GM12878 (cell line): ENCODE results near the gene LAMB4. TPM values are rescaled to one million over a fixed set of nuclear protein-coding genes. Genes with fewer than 3 reads are reported as not detected.

ENCODE experiments used
- ATAC-seq: fragments of 200-7000 bp; cut with Tn5 transposase; 3 replicates; pipeline ENCODE4 v1.9.1; 2020; ENCODE audit warnings: mild to moderate bottlenecking, moderate library complexity
- BruUV-seq: library from RNA; stranded (reverse); fragments of 400-500 nt; replicated peaks from 2 replicates; lab custom pipeline; 2021; lab: Mats Ljungman, UMichigan
- CTCF ChIA-PET: fragments of 300-600 bp; sonication (Branson Sonifier 250); formaldehyde crosslinking; extraction: SDS; loops from one replicate; lab custom pipeline; 2021; ENCODE audit warnings: inconsistent platforms; lab: Yijun Ruan, JAX
- POLR2A ChIA-PET: fragments of 350-600 bp; formaldehyde crosslinking; extraction: SDS; loops from one replicate; lab custom pipeline; 2021; ENCODE audit warnings: inconsistent platforms; lab: Charles Lee
- RAD21 ChIA-PET: fragments of 300-600 bp; sonication (Branson Sonifier 250); formaldehyde crosslinking; loops from one replicate; lab custom pipeline; 2023; ENCODE audit warnings: antibody characterized with exemption; ENCODE audit not compliant: unreplicated experiment; lab: Charles Lee
- SMC1A ChIA-PET: fragments of 300-600 bp; sonication (Branson Sonifier 250); formaldehyde crosslinking; loops from one replicate; lab custom pipeline; 2023; ENCODE audit not compliant: unreplicated experiment, uncharacterized antibody; lab: Charles Lee
- DNase-seq: peaks from one replicate; pipeline ENCODE4 v3.0.0-alpha.2; 2011; ENCODE audit warnings: low read depth, low spot score
- FAIRE-seq: peaks from 3 replicates; lab custom pipeline; 2011; peaks lifted over from hg19 to GRCh38; lab: Jason Lieb, UNC
- H2AFZ ChIP-seq: 2 replicates; pipeline ENCODE4 v1.6.0; 2011; ENCODE audit warnings: low read depth, low read length, control low read depth; ENCODE audit not compliant: control insufficient read depth
- H3K27ac ChIP-seq: 2 replicates; pipeline ENCODE4 v1.5.1; 2011; ENCODE audit warnings: control low read depth; ENCODE audit not compliant: control insufficient read depth, insufficient read depth
- H3K27me3 ChIP-seq, 2 experiments: replicated peaks in 1 of 2; 2 replicates each; pipeline versions ENCODE4 v1.6.0 to v1.6.1; 2011; ENCODE audit warnings: low read length in 1 of 2; ENCODE audit not compliant: control insufficient read depth in 2 of 2, insufficient read depth in 2 of 2
- H3K36me3 ChIP-seq, 2 experiments: 2 replicates each; pipeline ENCODE4 v1.5.1; 2011; ENCODE audit warnings: low read length in 1 of 2; ENCODE audit not compliant: control insufficient read depth in 2 of 2, insufficient read depth in 2 of 2
- H3K4me1 ChIP-seq: 2 replicates; pipeline ENCODE4 v1.6.1; 2011; ENCODE audit warnings: mild to moderate bottlenecking, low read length, moderate library complexity, mixed read lengths; ENCODE audit not compliant: control insufficient read depth, insufficient read depth
- H3K4me2 ChIP-seq: 2 replicates; pipeline ENCODE4 v1.6.0; 2011; ENCODE audit warnings: control low read depth; ENCODE audit not compliant: control insufficient read depth, insufficient read depth
- H3K4me3 ChIP-seq: fragments of 200-600 bp; sonication (generic); 2 replicates; pipeline ENCODE4 v1.5.1; 2016
- H3K79me2 ChIP-seq: 2 replicates; pipeline ENCODE4 v1.6.0; 2011; ENCODE audit warnings: low read length; ENCODE audit not compliant: control insufficient read depth, insufficient read depth
- H3K9ac ChIP-seq: 2 replicates; pipeline ENCODE4 v1.8.0; 2011; ENCODE audit warnings: low read length, control low read depth, mixed read lengths; ENCODE audit not compliant: control insufficient read depth, insufficient read depth
- H3K9me3 ChIP-seq: replicated peaks from 3 replicates; pipeline ENCODE4 v1.5.1; 2011; ENCODE audit warnings: mild to moderate bottlenecking, low read length; ENCODE audit not compliant: control insufficient read depth, insufficient read depth
- H4K20me1 ChIP-seq: 2 replicates; pipeline ENCODE4 v1.6.0; 2011; ENCODE audit not compliant: control insufficient read depth, insufficient read depth
- CBX3 ChIP-seq: fragments of 200-600 bp; sonication (generic); IDR thresholded peaks from 2 replicates; pipeline ENCODE4 v1.6.1; 2016; ENCODE audit warnings: low read depth, borderline replicate concordance
- FOXK2 ChIP-seq: fragments of 450-650 bp; IDR thresholded peaks from 2 replicates; pipeline ENCODE4 v1.6.1; 2017; ENCODE audit warnings: mild to moderate bottlenecking, moderate library complexity
- GABPA ChIP-seq: IDR thresholded peaks from 2 replicates; pipeline ENCODE4 v1.6.1; 2014; ENCODE audit warnings: antibody characterized with exemption, low read depth, mild to moderate bottlenecking, inconsistent platforms
- JUND ChIP-seq: IDR thresholded peaks from 2 replicates; pipeline ENCODE4 v1.6.1; 2012; ENCODE audit warnings: low read depth, mild to moderate bottlenecking, low read length, improper control_type of control experiment, moderate library complexity
- KDM1A ChIP-seq: fragments of 200-600 bp; sonication (generic); IDR thresholded peaks from 2 replicates; pipeline ENCODE4 v1.6.1; 2016; ENCODE audit warnings: borderline replicate concordance
- MEF2B ChIP-seq: fragments of 450-650 bp; IDR thresholded peaks from 2 replicates; pipeline ENCODE4 v1.6.1; 2018; ENCODE audit warnings: mild to moderate bottlenecking, moderate library complexity; ENCODE audit not compliant: partially characterized antibody, poor library complexity, severe bottlenecking
- WGBS: methylation state at CpG from one replicate; pipeline ENCODE4 v1.1.6; 2016; ENCODE audit warnings: low lambda C conversion rate; ENCODE audit not compliant: insufficient replicate concordance, insufficient coverage; ENCODE audit errors: missing lambda C conversion rate; 5-methylcytosine and 5-hydroxymethylcytosine counted together
- in situ Hi-C: fragments of 300-500 bp; cut with MboI; formaldehyde crosslinking; loops from 9 replicates; pipeline ENCODE4 v1.14.3; 2018; ENCODE audit warnings: mixed read lengths
- intact Hi-C: fragments of 100-400 bp; cut with micrococcal nuclease; formaldehyde crosslinking; loops from one replicate; pipeline ENCODE4 v1.14.2; 2022; ENCODE audit not compliant: unreplicated experiment
- polyA plus RNA-seq, 11 experiments: library from polyadenylated mRNA; depleted of rRNA in 4 of 11; unstranded in 6 of 11; stranded (reverse) in 5 of 11; fragments of >200 nt; fragmentation: Nextera tagmentation in 4 of 11; fragmentation: Illumina TruSeq in 1 of 11; extraction: Ambion mirVana in 4 of 11; extraction: Trizol in 1 of 11; gene quantifications; 1 replicate in 1 of 11; 2 replicates in 10 of 11; pipeline versions ENCODE4 v1.2.1 to v1.2.3, GENCODE V29; 2011 to 2016; ENCODE audit warnings: inconsistent platforms in 2 of 11, missing spikeins in 2 of 11, low read depth in 1 of 11
- total RNA-seq, 4 experiments: library from RNA; depleted of rRNA in 3 of 4; stranded (reverse); fragments of >200 nt in 3 of 4; fragmentation: Illumina TruSeq in 1 of 4; extraction: Trizol in 1 of 4; gene quantifications; 2 replicates each; pipeline versions ENCODE4 v1.2.1 to v1.2.3, GENCODE V29; 2013 to 2021
- TF ChIP-seq, protein P1 (sequence below): fragments of 450-650 bp; IDR thresholded peaks from 2 replicates; pipeline ENCODE4 v1.6.1; 2017; ENCODE audit warnings: mild to moderate bottlenecking, low read depth, inconsistent platforms; ENCODE audit not compliant: poor library complexity, severe bottlenecking
- TF ChIP-seq, protein P2 (sequence below): fragments of 150-350 bp; IDR thresholded peaks from 2 replicates; pipeline ENCODE4 v1.6.1; 2016; ENCODE audit warnings: low read depth, low read length

Gene LAMB4
- total and polyA plus RNA-seq, 10 of the 15 experiments (the other 5 are each of a cell fraction or from before 2014, with no cell fraction given), result 0.04 to 0.06 TPM; not detected in 8

DNA sequence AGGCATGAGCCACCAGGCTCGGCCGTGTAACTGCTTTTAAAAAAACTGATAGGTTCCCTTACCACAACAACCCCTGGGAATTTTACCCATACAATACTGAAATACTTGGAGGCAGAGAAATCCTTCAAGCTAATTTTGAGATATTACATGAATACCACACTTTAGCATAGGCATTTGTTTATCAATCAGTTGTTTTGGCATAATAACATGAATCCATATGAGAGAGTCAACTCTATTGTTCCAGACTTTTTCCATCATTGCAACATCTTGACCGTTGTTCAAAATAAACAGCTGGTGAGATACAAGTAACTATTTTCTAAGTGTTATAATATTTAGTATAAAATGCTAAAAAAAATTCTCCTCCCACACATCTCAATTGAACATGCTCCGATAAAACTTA lies 36.8 kb downstream of the LAMB4 start:
- no peak for TF ChIP-seq JUND
- TF ChIP-seq CBX3, result no peak
- TF ChIP-seq MEF2B, result no peak
- no peak for TF ChIP-seq KDM1A
- TF ChIP-seq, protein P1, sequence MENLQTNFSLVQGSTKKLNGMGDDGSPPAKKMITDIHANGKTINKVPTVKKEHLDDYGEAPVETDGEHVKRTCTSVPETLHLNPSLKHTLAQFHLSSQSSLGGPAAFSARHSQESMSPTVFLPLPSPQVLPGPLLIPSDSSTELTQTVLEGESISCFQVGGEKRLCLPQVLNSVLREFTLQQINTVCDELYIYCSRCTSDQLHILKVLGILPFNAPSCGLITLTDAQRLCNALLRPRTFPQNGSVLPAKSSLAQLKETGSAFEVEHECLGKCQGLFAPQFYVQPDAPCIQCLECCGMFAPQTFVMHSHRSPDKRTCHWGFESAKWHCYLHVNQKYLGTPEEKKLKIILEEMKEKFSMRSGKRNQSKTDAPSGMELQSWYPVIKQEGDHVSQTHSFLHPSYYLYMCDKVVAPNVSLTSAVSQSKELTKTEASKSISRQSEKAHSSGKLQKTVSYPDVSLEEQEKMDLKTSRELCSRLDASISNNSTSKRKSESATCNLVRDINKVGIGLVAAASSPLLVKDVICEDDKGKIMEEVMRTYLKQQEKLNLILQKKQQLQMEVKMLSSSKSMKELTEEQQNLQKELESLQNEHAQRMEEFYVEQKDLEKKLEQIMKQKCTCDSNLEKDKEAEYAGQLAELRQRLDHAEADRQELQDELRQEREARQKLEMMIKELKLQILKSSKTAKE, result no peak
- TF ChIP-seq GABPA, result no peak
- TF ChIP-seq, protein P2, sequence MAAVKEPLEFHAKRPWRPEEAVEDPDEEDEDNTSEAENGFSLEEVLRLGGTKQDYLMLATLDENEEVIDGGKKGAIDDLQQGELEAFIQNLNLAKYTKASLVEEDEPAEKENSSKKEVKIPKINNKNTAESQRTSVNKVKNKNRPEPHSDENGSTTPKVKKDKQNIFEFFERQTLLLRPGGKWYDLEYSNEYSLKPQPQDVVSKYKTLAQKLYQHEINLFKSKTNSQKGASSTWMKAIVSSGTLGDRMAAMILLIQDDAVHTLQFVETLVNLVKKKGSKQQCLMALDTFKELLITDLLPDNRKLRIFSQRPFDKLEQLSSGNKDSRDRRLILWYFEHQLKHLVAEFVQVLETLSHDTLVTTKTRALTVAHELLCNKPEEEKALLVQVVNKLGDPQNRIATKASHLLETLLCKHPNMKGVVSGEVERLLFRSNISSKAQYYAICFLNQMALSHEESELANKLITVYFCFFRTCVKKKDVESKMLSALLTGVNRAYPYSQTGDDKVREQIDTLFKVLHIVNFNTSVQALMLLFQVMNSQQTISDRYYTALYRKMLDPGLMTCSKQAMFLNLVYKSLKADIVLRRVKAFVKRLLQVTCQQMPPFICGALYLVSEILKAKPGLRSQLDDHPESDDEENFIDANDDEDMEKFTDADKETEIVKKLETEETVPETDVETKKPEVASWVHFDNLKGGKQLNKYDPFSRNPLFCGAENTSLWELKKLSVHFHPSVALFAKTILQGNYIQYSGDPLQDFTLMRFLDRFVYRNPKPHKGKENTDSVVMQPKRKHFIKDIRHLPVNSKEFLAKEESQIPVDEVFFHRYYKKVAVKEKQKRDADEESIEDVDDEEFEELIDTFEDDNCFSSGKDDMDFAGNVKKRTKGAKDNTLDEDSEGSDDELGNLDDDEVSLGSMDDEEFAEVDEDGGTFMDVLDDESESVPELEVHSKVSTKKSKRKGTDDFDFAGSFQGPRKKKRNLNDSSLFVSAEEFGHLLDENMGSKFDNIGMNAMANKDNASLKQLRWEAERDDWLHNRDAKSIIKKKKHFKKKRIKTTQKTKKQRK, result no peak
- no peak for TF ChIP-seq FOXK2
- Histone ChIP-seq H3K27ac (no peak overlapping the region), H3K9ac (no peak overlapping the region), H3K36me3 (no peaks in the 10 kb centered on the region), H2AFZ (no peak overlapping the region), H3K79me2 (no peaks in the 10 kb centered on the region), H3K27me3 (no peaks in the 10 kb centered on the region), H3K4me3 (no peak overlapping the region), H4K20me1 (no peaks in the 10 kb centered on the region), H3K4me1 (no peaks in the 10 kb centered on the region), H3K4me2 (no peak overlapping the region), H3K9me3 (no peaks in the 10 kb centered on the region)
- intact Hi-C loops, result no loop called here
- in situ Hi-C loops, result no loop called here
- FAIRE-seq (no peak), ATAC-seq (no peak), DNase-seq (no peak)
- ChIA-PET POLR2A (no interaction called here), CTCF (interaction anchor here (1.2 to 1.4 kb wide), 2 partner anchors 16 to 52 kb away, joined by 3 to 4 read pairs; no protein-coding TSS in a partner anchor), SMC1A (interaction anchor here (1.1 kb wide), 1 partner anchor 25 kb away, joined by 3 read pairs; no protein-coding TSS in a partner anchor), RAD21 (no interaction called here)
- WGBS, result 72% methylated on average over 4 of the region's 4 CpGs
- no TSS peak for BruUV-seq
